A549 (cell line): ENCODE data around the gene BTN2A1. TPM values are rescaled to one million over a fixed set of nuclear protein-coding genes. Genes with fewer than 3 reads are reported as not detected.
A peak's percentile ranks its signal among the peaks of the same experiment; 100 is the strongest.

ENCODE experiments used
- ATAC-seq, 2 experiments: fragments of 200-7000 bp in 1 of 2; fragments of >200 bp in 1 of 2; cut with Nextera tagmentation in 1 of 2; cut with Tn5 transposase in 1 of 2; 3 replicates each; pipeline versions ENCODE4 v1.8.0 to v1.9.1; 2018 to 2020; ENCODE audit warnings: mild to moderate bottlenecking in 1 of 2, moderate library complexity in 1 of 2
- CTCF ChIA-PET: fragments of 300-600 bp; sonication (Branson Sonifier 250); formaldehyde crosslinking; extraction: SDS; loops from one replicate; lab custom pipeline; 2021; ENCODE audit warnings: antibody characterized with exemption, inconsistent platforms; lab: Yijun Ruan, JAX
- POLR2A ChIA-PET: fragments of 350-600 bp; formaldehyde crosslinking; extraction: SDS; loops from one replicate; lab custom pipeline; 2021; ENCODE audit warnings: antibody characterized with exemption, inconsistent platforms; lab: Yijun Ruan, JAX
- DNase-seq, 2 experiments: peaks; one replicate each; pipeline versions ENCODE4 v3.0.0 to v3.0.0-alpha.2; 2011 to 2016; ENCODE audit warnings: low read depth in 1 of 2, low spot score in 1 of 2
- FAIRE-seq: peaks from 2 replicates; lab custom pipeline; 2011; peaks lifted over from hg19 to GRCh38; lab: Jason Lieb, UNC
- H3K27ac ChIP-seq, 2 experiments: fragments of >200 bp; sonication (Bioruptor Twin); formaldehyde crosslinking; 3 replicates each; pipeline ENCODE4 v1.5.1; 2016 to 2017
- H3K4me1 ChIP-seq: fragments of >200 bp; sonication (Bioruptor Twin); formaldehyde crosslinking; 3 replicates; pipeline ENCODE4 v1.6.1; 2016
- H3K4me2 ChIP-seq: fragments of >200 bp; sonication (Bioruptor Twin); formaldehyde crosslinking; 3 replicates; pipeline ENCODE4 v1.6.1; 2016
- H3K4me3 ChIP-seq: fragments of >200 bp; sonication (Bioruptor Twin); formaldehyde crosslinking; 3 replicates; pipeline ENCODE4 v1.5.1; 2016
- H3K9me3 ChIP-seq: fragments of >200 bp; sonication (Bioruptor Twin); formaldehyde crosslinking; 3 replicates; pipeline ENCODE4 v1.6.1; 2016
- CBX2 ChIP-seq: fragments of 200-600 bp; sonication (generic); IDR thresholded peaks from 2 replicates; pipeline ENCODE4 v1.6.1; 2016; ENCODE audit warnings: low read depth, mild to moderate bottlenecking, borderline replicate concordance
- CHD4 ChIP-seq: fragments of 200-600 bp; sonication (generic); IDR thresholded peaks from 2 replicates; pipeline ENCODE4 v1.6.1; 2016; ENCODE audit warnings: antibody characterized with exemption, mild to moderate bottlenecking, borderline replicate concordance
- FOSL2 ChIP-seq, 2 experiments: fragments of 450-650 bp in 1 of 2; fragments of >200 bp in 1 of 2; sonication (Bioruptor Twin) in 1 of 2; formaldehyde crosslinking; IDR thresholded peaks; 2 replicates each; pipeline versions ENCODE4 v1.5.0 to v1.6.1; 2016 to 2020; ENCODE audit warnings: mild to moderate bottlenecking in 1 of 2, moderate library complexity in 1 of 2
- GATA3 ChIP-seq: IDR thresholded peaks from 2 replicates; pipeline ENCODE4 v1.6.1; 2012; ENCODE audit warnings: borderline replicate concordance
- HOXB13 ChIP-seq: fragments of 250-450 bp; sonication (Bioruptor Pico); IDR thresholded peaks from 2 replicates; pipeline ENCODE4 v1.5.0; 2020; ENCODE audit warnings: low read depth, mild to moderate bottlenecking, moderate library complexity
- JUNB ChIP-seq: fragments of >200 bp; sonication (Bioruptor Twin); formaldehyde crosslinking; IDR thresholded peaks from 2 replicates; pipeline ENCODE4 v1.6.1; 2016
- MAFK ChIP-seq: fragments of 450-650 bp; IDR thresholded peaks from 2 replicates; pipeline ENCODE4 v1.6.1; 2014; ENCODE audit not compliant: partially characterized antibody
- PHF8 ChIP-seq: fragments of 200-600 bp; sonication (generic); IDR thresholded peaks from 2 replicates; pipeline ENCODE4 v1.6.1; 2016; ENCODE audit warnings: low read depth, mild to moderate bottlenecking, antibody characterized with exemption, moderate library complexity, borderline replicate concordance
- RAD21 ChIP-seq, 2 experiments: fragments of >200 bp in 1 of 2; sonication (Bioruptor Twin) in 1 of 2; formaldehyde crosslinking in 1 of 2; IDR thresholded peaks in 1 of 2; conservative IDR thresholded peaks in 1 of 2; 2 replicates in 1 of 2; 3 replicates in 1 of 2; pipeline ENCODE4 v1.6.1; 2012 to 2018; ENCODE audit warnings: inconsistent platforms in 1 of 2
- RARB ChIP-seq: fragments of 250-450 bp; sonication (Bioruptor Pico); IDR thresholded peaks from 2 replicates; pipeline ENCODE4 v1.8.0; 2021; ENCODE audit warnings: mild to moderate bottlenecking, moderate library complexity
- RFX5 ChIP-seq: fragments of 450-650 bp; IDR thresholded peaks from 2 replicates; pipeline ENCODE4 v1.7.1; 2014; ENCODE audit warnings: antibody characterized with exemption, mild to moderate bottlenecking, moderate library complexity
- RNF2 ChIP-seq: fragments of 200-600 bp; sonication (generic); IDR thresholded peaks from 2 replicates; pipeline ENCODE4 v1.6.1; 2016; ENCODE audit warnings: low read depth, mild to moderate bottlenecking, antibody characterized with exemption, moderate library complexity, borderline replicate concordance
- SREBF2 ChIP-seq: fragments of 450-650 bp; IDR thresholded peaks from 2 replicates; pipeline ENCODE4 v1.6.1; 2014; ENCODE audit warnings: mild to moderate bottlenecking, moderate library complexity
- TP53 ChIP-seq: fragments of 250-450 bp; sonication (Bioruptor Pico); IDR thresholded peaks from 2 replicates; pipeline ENCODE4 v1.5.0; 2021; ENCODE audit warnings: mild to moderate bottlenecking, moderate library complexity
- ZSCAN20 ChIP-seq: fragments of 250-450 bp; sonication (Bioruptor Pico); IDR thresholded peaks from 2 replicates; pipeline ENCODE4 v1.8.0; 2022; ENCODE audit warnings: mild to moderate bottlenecking, moderate library complexity
- whole genome bisulfite sequencing: methylation state at CpG from one replicate; pipeline ENCODE4 v1.1.6; 2017; ENCODE audit errors: missing lambda C conversion rate; 5-methylcytosine and 5-hydroxymethylcytosine counted together
- polyA minus RNA-seq: library from RNA; depleted of rRNA, polyadenylated mRNA; stranded (reverse); fragments of >200 nt; gene quantifications from 2 replicates; pipeline ENCODE4 v1.2.3, GENCODE V29; 2011; rRNA and poly(A)+ RNA removed
- polyA plus RNA-seq, 4 experiments: library from polyadenylated mRNA; depleted of rRNA in 3 of 4; stranded (reverse); fragments of >200 nt; fragmentation: RNase III in 1 of 4; extraction: RNeasy Plus Mini Kit Qiagen cat#74134 plus additional on column Dnase treatment in 1 of 4; gene quantifications; 2 replicates in 3 of 4; 3 replicates in 1 of 4; pipeline ENCODE4 v1.2.3, GENCODE V29; 2011 to 2017
- TF ChIP-seq, protein P1 (sequence below): fragments of >200 bp; sonication (Bioruptor Twin); formaldehyde crosslinking; IDR thresholded peaks from 3 replicates; pipeline ENCODE4 v1.6.1; 2016
- TF ChIP-seq, protein P2 (sequence below): fragments of >200 bp; sonication (Bioruptor Twin); formaldehyde crosslinking; IDR thresholded peaks from 3 replicates; pipeline ENCODE4 v1.5.1; 2016

BTN2A1 gene
- polyA plus RNA-seq (2011; rRNA removed) (20.7 and 21.8 TPM in 2 replicates), polyA plus RNA-seq (2017; fragmentation: RNase III; extraction: RNeasy Plus Mini Kit Qiagen cat#74134 plus additional on column Dnase treatment) (19.2 to 20.3 TPM (median 19.3 TPM) in 3 replicates), polyA minus RNA-seq (15.0 and 16.7 TPM in 2 replicates)
- 13.4 and 14.2 TPM in 2 replicates for polyA plus RNA-seq (2012; cell fraction: cytosol; rRNA removed)
- 23.8 and 26.1 TPM in 2 replicates for polyA plus RNA-seq (2012; cell fraction: nucleus; rRNA removed)

DNA sequence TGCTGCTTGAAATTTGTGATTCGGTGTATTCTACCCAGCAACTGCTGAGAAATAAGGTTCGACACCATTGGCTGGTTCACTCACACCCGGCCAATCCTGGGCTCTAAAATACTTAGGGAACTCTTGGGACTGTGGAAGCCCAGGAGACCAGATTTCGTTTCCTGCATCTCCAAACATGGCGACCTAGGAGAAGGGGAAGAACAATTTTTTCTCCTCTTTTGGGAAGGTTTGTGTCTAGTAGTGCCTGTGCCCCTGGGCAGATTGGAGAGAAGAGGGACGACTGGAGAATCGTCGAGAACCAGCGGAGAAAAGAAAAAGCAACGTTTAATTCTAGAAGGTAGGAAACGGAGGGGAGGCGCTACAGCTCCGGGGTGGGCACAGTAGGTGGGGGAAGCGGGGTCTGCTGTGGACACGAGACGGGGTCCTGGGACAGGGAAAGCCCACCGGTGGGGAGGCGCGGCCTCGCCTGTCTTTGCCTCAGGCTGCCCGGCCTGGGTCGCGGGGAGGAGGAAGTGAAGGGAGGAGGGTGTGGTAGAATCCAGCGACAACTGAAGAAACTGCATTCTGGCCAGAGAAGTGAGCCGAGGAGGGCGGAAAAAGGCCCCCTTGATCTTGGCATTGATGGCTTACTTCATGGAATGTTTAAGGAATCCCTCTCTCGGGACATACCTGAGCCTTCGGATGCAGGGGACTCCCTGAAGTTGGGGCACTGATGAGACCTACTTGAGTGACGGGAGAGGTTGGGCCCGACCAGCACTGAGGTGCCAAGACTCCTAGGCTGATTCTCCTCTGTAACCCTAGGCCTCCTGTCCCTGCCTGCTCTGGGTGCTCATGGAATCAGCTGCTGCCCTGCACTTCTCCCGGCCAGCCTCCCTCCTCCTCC lies at the start of gene BTN2A1:
TSS of gene BTN2A1 (plus strand) at position 150 of the 883 bp plus-strand sequence. CDS start at position 832, 682 bp downstream.
- Histone ChIP-seq H3K27ac (peak within 1 kb of the TSS; percentile 100), H3K4me3 (peak within 1 kb of the TSS; percentile 99), H3K4me2 (peak within 1 kb of the TSS; percentile 84), H3K9me3 (no peaks in the 10 kb centered on the region), H3K4me1 (peaks cover 14% of the 10 kb centered on the region)
- DNase-seq (peak; percentile 83 to 87), FAIRE-seq (no peak), ATAC-seq (peak; percentile 99 to 100)
- POLR2A ChIA-PET: no interaction called here
- 1% methylated on average over 31 of the region's 31 CpGs for WGBS
- TF ChIP-seq RARB (CRISPR knock-in tag) (no peak), RFX5 (peak; percentile 99), RNF2 (no peak), TP53 (CRISPR knock-in tag) (no peak), PHF8 (peak; percentile 28; the same call in 1 of the 2 replicates), CBX2 (no peak)
- TF ChIP-seq, protein P1, sequence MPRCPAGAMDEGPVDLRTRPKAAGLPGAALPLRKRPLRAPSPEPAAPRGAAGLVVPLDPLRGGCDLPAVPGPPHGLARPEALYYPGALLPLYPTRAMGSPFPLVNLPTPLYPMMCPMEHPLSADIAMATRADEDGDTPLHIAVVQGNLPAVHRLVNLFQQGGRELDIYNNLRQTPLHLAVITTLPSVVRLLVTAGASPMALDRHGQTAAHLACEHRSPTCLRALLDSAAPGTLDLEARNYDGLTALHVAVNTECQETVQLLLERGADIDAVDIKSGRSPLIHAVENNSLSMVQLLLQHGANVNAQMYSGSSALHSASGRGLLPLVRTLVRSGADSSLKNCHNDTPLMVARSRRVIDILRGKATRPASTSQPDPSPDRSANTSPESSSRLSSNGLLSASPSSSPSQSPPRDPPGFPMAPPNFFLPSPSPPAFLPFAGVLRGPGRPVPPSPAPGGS: no peak
- TF ChIP-seq, protein P2, sequence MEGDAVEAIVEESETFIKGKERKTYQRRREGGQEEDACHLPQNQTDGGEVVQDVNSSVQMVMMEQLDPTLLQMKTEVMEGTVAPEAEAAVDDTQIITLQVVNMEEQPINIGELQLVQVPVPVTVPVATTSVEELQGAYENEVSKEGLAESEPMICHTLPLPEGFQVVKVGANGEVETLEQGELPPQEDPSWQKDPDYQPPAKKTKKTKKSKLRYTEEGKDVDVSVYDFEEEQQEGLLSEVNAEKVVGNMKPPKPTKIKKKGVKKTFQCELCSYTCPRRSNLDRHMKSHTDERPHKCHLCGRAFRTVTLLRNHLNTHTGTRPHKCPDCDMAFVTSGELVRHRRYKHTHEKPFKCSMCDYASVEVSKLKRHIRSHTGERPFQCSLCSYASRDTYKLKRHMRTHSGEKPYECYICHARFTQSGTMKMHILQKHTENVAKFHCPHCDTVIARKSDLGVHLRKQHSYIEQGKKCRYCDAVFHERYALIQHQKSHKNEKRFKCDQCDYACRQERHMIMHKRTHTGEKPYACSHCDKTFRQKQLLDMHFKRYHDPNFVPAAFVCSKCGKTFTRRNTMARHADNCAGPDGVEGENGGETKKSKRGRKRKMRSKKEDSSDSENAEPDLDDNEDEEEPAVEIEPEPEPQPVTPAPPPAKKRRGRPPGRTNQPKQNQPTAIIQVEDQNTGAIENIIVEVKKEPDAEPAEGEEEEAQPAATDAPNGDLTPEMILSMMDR: 0 out of 3 replicates have a peak, but pooled peaks have one; percentile 8
- CTCF ChIA-PET: interaction anchor here (0.7 kb wide), 1 partner anchor 15 kb away, joined by 4 read pairs; no protein-coding TSS in a partner anchor

DNA sequence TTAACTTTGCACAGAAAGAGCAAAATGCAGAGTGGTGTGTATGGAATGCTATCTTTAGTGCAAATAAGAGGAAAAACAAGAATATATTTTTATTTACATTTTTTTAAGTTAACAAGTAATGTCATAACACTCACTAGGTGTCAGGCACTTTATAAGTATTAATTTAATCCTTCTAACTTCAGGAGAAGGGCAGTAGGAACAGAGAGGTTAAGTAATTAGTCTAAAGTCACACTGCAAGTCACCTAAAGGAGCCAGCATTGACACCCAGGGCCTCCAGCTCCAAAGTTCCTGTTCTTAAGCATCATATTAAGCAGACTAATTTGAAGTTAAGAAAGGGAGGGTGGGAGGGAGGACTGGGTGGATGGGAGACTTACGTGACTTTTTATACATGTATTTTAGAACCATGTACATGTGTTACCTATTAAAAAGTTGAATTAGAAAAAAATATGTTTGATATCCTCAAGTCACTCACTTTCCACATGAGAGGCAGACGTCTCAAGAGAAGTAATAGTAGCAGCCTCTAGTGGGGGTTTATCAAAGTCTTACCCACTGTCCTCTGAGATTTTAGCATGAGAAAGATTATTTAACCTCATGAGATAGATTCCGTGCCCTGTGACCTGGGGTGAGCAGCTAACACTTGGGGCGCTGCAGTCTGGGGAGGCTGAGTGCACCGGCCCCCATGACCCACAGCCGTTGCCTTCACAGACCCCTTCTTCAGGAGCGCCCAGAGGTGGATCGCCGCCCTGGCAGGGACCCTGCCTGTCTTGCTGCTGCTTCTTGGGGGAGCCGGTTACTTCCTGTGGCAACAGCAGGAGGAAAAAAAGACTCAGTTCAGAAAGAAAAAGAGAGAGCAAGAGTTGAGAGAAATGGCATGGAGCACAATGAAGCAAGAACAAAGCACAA lies 48.7 kb upstream of the BTN2A1 start:
- 92% methylated on average over 9 of the region's 10 CpGs for WGBS
- H3K4me2 ChIP-seq: no peak overlapping the region
- H3K27ac ChIP-seq: no peak overlapping the region
- ATAC-seq: no peak
- FAIRE-seq: no peak
- TF ChIP-seq CHD4 (no peak), GATA3 (no peak), RAD21 (conservative IDR thresholded peaks at IDR 0.05 in 1 of 2, IDR thresholded peaks at IDR 0.05 in 1 of 2) (no peak), FOSL2 (IDR thresholded peaks at IDR 0.05) (no peak), FOSL2 (CRISPR knock-in tag; IDR thresholded peaks at IDR 0.05) (no peak)
- TF ChIP-seq, all 56 proteins: peak for 0
- POLR2A ChIA-PET: no interaction called here
- Histone ChIP-seq H3K4me3 (no peak overlapping the region), H3K9me3 (no peaks in the 10 kb centered on the region), H3K4me1 (no peaks in the 10 kb centered on the region)
- CTCF ChIA-PET: no interaction called here
- DNase-seq: no peak

DNA sequence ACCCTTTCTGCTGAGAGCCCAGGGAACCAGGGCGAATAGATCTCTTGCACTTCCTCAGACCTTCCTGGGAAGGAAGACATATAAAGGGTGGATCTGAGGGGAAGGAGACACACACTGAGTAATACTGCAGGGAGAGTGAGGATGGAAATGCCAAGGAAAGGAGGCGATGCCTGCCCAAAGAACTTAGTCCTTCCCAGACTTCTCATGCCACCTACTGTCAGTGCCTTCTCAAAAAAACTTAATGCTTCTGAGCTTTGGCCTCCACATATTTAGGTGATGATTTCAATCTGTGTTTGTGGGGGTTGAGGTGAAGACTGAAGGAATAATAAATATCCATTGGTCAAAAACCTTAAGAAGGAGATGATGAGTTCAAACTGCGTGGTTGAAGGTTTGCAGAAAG lies 46.0 kb upstream of the BTN2A1 start:
- ATAC-seq: no peak; a peak in 1 of 6 replicates

More for the DNA sequence above, 46.0 kb upstream of the BTN2A1 start:
- FAIRE-seq (no peak), DNase-seq (no peak)
- no peak overlapping the region for H3K4me2 ChIP-seq
- ChIA-PET POLR2A (interaction anchor here (1.2 kb wide), 1 partner anchor 109 kb away, joined by 8 read pairs; no protein-coding TSS in a partner anchor), CTCF (interaction anchor here (1.3 to 3.2 kb wide), 2 partner anchors 70 to 77 kb away, joined by 4 to 20 read pairs; no protein-coding TSS in a partner anchor)
- no peaks in the 10 kb centered on the region for H3K9me3 ChIP-seq
- TF ChIP-seq SREBF2: no peak
- no peak for TF ChIP-seq JUNB
- TF ChIP-seq ZSCAN20: no peak
- TF ChIP-seq MAFK: no peak
- peak in 1 of 2 experiments; percentile 17; a peak in 1 of 5 replicates for TF ChIP-seq RAD21 (conservative IDR thresholded peaks at IDR 0.05 in 1 of 2, IDR thresholded peaks at IDR 0.05 in 1 of 2)
- TF ChIP-seq HOXB13: no peak
- no peak for TF ChIP-seq FOSL2 (IDR thresholded peaks at IDR 0.05)
- TF ChIP-seq FOSL2 (CRISPR knock-in tag; IDR thresholded peaks at IDR 0.05): no peak
- no peak overlapping the region for H3K4me3 ChIP-seq
- H3K4me1 ChIP-seq: no peaks in the 10 kb centered on the region
- H3K27ac ChIP-seq: no peak overlapping the region
- 87% methylated on average over 3 of the region's 3 CpGs for WGBS
